ENCODE measurements around the gene TSPOAP1.

DNA sequence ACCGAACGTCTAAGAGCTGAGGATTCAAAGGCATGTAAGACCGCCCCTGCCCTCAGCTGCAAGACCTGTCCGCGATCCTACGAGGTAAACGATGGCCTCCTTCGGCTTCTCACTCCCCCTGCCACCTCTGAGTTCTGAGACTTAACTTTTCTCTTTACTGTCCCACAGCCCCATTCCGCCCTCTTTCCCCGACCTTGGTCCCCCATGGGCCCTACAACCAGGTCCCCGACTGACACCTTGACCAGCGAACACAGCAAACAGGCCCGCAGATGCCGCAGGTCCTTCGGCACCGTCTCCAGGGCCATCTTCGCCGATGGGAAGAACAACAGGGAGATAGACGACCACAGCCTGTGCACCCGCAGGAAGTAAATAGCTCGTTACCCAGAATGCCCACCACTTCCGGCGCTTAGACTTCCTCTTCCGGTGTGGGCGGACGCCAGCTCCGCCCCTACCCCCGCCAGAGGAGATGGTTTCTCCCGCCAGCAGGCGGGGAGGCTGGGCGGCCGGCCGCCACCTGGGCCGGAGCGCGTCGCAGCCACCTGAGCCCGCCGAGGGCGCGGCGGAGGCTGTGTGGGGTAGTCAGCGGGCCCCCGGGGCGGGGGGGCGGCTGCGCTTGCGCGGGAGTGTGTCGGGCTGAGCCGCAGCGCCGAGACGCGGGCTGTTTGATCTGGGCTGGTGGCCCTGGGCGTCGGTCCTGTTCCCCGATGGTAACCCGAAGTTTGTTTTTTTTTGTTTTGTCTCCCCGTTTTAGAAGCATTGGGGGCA lies 23.4 kb upstream of the TSPOAP1 start, which contains the start of gene SUPT4H1:
- TF ChIP-seq CTCF (conservative IDR thresholded peaks at IDR 0.05 in 1 of 2, IDR thresholded peaks at IDR 0.05 in 1 of 2; ENCODE audit: extremely low read depth in 1 of 2, insufficient read depth in 1 of 2, low read depth in 1 of 2, low read length in 2 of 2): peak in 1 of 2 donors; percentile 1
- no peak for TF ChIP-seq EZH2 (IDR thresholded peaks at IDR 0.05; ENCODE audit: borderline replicate concordance, low read length)

All from mammary epithelial cell (primary cell).